NCI-H82 treated with DMSO at 0.1 percent for 48 hours (cell line): Measurements from ENCODE around the gene DELE1.

ENCODE experiments used
- DNase-seq: peaks from one replicate; lab custom pipeline; 2025; ENCODE audit not compliant: unreplicated experiment; lab: John Stamatoyannopoulos, UW

The DELE1 gene

DNA sequence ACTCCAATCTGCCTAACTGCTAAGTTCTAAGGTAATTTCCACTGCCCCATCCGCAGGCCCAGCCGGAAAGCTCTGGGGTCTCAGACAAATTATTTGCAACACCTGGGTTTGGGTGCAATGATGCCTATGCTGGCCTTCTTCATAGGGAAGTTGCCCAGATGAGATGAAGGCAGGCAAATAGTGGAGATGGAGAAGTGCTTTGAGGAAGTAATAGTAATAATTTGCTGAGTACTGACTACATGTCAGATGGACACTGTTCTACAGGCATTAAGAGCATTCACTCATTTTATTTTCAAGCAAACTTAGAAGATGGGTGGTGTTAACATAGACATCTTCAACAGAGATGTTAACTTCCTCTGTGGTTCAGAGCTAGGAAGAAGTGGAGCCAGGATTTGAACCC, 30.5 kb downstream of the DELE1 start:
- DNase-seq: no peak

DNA sequence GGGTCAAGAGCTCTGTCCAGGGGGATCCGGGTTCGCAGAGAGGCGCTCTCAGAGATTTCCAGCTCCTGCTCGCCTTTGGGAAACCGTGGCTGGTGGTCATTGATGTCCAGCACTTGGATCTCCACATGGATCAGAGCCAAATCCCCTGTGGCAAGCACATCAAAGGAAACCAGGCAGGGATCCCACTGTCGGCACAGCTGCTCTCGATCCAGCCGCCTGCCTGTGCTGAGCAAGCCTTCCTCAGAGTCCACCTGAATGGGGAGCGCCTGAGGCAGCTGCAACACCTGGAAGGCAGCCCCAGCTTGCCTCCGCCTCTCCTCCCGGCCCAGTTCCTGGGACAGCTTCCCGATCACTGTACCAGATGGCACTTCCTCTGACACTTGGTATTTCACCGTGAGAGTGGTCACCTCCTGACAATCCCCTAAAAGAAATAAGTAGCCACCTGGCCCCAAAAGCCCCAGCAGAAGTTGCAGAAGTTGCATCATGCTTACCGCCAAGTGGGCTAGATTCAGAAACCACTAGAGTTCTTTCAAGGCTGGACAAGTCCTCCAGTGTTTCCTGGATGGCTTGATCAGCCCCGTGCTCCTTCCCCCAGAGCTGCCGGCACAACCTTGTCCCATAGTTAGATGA, 33.8 kb downstream of the DELE1 start:
- no peak for DNase-seq

DNA sequence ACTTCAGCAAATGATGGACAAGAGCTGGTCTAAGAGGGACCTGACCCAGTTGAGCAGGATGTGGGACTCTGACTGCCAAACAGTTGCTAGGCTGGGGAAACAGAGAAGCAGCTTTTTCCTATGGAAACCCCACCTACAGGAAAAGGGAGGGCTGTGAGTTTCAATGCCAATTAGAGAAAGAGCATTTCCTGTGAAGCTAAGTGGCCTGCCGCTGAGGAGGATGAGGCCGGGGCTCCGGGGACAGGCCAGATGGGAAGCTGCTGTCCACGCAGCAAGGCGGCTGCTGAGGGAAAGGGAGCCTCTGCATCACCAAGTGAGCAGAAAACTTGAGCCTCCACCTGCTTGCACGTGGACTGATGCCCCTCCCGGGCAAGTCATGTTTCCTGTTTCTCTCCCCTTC, 34.4 kb downstream of the DELE1 start, which contains the start of gene PCDH12:
Gene PCDH12 (minus strand): TSS at position 90 of the 400 bp plus-strand sequence. CDS start 351 bp downstream, outside the sequence.
- no peak for DNase-seq

DNA sequence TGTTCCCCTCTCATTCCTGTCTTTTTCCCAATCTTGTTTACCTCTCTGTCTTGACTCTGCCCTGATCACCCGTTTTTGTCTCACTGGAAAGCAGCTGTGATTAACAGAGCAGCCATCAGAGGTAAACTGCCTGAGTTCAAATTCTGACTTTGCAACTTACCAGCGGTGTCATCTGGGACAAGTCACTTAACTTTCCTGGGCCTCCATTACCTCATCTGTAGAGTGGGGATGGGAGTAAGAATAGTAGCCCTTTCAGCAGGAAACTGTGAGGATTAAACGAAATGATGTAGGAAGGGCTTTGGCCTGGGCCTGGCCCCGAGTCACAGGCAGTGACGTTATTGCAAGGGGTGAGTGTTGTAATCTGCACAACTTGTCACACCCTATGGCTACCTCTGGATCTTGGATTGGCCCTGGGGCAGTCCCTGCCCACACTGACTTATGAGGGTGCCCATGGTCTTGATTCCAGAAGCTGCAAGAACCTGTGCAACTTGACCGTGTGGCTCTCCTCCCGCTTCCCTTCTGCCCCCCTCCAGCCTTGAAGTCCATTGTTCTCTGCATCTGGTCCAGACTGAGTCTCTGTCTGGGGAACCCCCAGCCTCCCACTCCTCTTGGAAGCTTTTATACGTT, 35.0 kb downstream of the DELE1 start:
- no peak for DNase-seq

DNA sequence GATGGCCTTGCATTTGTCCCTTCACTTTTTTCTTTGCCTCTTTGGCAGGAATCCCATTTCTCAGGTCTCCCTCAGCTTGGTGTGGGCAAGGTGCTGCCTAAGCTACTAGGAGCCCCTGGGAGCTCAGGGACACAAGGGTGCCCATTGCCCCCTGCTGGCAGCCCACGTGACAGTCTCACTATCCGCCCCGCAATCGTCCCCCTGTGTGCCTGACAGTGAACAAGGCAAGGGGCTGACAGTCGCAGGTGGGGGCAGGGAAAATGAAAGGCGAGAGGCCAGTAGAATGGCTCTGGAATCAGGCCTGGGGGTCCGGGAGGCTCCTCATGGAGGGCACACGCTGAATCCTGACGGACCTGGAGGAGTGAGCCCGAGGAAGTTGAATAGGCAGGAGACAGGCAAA, 36.3 kb downstream of the DELE1 start:
- DNase-seq: no peak

DNA sequence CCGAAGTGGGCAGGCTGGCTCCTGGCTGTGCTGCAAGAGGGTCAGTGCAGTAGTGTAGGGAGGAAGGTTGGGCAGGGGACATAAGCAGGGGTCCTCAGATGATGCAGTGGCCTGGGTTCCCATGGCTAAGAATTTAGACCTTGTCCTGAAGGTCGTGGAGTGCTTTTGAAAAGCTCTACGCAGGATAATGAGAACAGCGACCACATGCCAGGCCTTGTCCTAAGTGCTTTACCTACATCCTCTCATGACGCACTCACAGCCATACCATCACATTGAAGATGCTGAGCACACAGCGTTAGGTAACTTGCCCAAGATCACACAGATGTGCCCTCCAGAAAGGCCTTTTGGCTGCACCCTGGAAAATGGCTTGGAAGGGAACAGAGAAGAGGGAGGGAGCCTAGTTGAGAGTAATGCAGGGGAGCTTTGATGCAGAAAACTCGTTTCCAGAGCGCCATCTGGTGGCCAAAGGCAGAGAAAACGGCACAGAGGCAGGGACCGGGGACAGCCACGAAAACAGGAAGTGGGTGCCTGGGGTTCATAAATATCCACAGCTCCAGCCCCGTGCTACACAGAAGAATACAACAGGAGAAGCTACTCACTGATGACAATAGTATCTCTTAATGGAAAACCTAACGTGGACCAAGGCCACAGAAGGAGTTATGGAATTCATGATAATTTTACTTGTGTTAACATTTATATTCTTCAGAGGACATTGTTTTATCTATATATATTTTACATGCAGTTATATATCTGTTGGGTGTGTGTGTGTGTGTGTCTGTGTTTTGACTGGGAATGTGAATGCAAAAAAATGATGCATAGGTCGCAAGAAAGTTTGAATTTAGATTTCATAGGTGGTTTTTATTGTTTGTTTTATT, 37.0 kb downstream of the DELE1 start:
- peak; percentile 19 for DNase-seq

DNA sequence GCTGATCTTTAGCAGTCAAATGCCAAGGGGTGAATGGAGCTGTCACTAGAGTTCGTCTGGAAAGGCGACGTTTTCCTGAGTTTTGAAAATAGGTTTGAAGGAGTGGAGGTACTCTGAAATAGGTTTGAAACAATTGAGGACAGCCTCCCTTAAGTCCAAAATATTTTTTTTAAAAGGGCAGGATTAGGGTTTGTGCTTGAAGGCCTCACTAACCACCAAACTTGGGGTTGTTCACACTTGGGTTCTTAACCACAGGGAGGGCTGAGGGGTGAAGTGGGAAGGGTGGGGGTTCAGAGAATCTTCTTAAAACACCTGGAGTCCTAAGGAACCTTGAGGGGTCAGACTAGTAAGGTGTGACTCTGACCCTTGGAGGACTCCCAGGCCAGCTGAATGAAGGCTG, 37.8 kb downstream of the DELE1 start:
- no peak for DNase-seq

DNA sequence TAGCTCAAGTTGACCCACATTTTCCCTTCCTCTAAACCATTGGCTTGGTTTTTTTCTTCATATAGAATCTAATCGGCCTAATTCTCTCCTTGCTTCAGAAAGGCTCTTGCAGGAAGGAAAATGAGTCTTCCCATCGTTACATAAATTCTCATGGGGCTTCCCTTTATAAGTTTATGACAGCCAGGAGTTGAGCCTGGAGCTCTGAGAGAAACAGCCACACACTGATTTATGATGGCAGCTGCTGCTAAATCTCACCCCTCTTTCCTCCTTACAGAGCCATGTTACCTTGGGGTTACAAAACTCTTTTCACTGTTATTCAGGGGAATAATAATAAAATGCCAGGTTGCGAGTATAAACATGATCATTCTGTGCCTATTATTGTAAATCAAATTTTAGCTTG, 40.0 kb downstream of the DELE1 start:
- no peak for DNase-seq

DNA sequence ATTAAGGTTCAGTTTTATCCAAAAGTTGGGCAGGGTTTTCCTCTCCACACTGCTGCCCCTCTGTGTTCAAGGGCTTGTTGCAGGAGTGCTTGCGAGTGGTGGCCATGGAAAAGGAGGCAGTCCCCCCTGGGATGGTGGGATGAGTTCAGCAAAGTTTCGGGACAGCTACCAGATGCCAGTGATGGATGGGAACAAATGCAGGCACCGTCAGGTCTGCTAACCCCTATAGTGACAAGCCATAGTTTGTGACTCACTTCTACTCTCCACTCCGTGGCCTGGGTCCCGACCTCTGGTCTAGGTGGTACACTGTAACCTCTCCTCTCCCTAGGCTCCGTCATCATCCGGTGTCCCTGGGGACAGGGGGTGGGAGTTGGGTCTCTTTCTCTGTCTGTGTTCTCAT, 41.4 kb downstream of the DELE1 start:
- no peak for DNase-seq

DNA sequence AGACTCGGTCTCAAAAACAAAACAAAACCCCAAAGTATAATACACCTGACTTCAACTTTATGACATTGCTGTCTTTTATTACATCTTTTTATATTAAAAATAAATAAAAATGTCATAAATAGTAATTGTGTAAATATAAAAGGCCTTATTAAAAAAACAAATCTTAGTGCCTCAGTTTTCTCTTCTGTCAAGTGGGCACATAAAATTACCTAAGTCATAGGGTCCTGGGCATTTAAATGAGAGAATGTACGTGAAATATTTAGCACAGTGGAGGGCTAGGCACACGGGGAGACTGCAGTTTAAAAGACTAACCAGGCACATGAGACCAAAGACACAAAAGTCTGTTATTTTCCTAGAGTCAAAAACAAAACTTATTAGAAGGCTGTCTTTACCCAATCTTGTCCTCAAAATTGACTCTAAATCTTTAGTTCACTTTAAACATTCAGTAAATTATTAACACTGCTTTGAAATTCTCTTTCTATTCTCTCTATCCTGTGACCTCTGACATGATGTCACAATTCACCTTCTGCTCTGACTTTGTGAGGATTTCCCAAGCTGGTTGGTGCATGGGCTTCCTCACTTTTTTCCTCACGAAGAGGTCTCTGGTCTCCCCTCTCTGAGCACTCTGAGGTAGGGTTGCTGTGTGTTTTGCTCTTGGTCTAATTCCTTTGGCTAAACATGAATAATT, 42.7 kb downstream of the DELE1 start:
- DNase-seq: no peak

DNA sequence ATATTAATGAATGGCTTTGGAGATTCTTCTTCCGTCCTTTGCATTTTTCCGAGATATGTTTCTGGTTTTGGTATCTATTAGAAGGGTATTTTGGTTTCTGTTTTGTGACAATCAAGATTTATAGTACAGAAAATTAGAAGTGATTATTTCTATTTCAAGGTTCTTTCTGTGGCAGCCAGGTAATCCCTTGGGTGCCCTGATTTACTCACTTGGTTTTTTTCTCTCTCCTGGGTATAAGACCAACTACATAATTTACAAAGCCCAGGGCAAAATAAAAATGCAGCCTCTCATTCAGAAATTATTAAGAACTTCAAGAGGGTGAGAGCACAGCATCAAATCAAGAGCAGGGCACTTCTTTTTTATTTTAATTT, 43.3 kb downstream of the DELE1 start:
- no peak for DNase-seq

DNA sequence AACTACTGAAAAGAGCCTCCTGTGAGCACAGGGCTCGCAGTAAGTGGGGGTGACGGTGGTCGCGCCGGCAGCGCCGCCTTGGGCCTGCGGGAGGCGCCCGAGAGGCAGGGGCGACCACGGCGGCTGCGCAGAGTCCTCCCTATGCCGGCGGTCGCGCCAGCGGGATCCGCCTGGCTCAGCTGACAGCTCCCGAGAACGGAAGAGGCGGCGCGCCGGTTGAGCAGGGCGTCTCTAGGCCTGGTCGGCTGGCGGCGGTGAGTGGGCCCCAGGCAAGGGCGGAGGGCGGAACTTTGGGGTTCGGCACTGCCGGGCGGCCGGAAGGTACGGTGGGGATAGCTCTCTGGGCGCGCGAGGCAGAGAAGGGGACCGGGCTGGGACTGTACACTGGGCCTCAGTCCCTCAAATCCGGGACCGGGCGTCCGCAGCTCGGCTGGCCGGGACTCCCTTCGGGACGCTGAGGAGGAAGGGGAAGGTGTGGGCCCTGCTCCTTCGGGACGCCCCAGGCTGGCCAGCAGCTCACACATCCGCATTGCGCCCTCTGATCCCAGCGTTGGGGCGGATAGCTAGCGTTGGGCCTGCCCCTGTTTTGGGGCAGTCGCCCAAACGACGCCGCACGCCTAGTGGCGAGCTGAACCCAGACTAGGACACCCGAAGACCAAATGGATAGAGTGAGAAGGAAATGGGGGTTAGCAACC, 45.4 kb downstream of the DELE1 start, which contains the start of gene RNF14:
Gene RNF14 (plus strand): TSS at position 192 of the 695 bp plus-strand sequence. CDS start 4,484 bp downstream, outside the sequence.
- DNase-seq: peak; percentile 49

DNA sequence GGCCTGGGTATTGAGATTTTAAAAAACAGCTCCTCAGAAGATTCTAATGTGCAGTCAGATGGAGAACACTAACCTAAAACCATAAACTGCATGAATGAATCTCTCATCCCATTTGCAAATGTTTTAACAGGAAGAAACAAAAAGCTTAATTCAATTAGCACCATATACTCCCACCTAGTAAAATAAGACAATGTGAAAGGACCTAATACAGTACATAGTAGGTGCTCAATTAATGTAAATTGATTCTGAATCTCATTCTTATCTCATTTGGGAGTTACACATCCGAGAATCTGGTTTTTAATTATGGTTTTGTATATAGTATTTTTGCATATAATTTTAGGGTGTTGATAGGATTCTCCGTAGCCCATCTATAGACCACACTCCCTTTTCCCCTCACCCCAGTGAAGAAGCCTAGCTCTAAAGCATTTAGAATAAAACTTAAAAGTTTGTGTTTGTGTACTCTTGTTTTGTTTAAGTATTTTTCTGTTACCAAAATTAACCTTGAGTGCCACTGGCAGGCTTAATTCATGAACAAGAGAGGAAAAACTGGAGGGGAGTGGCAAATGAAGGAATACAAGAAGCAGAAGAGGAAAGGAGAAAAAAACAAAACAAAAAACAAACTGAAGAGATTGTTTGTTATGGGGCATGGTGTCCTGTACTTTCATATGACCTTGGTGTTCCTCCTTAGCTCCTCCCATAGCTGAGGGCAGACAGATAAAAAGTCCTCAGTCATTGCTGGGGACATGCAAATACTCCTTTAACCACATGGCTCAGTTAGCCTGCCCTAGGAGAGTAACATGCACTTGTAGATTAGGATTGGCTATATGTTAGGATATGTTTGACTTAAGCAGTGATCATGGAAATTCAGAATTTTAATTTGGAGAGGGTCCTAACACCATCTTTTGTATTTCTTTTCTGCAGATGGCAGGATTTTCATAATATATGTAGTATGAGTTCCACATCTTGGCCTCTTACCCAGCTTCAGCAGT, 46.4 kb downstream of the DELE1 start:
- DNase-seq: no peak

DNA sequence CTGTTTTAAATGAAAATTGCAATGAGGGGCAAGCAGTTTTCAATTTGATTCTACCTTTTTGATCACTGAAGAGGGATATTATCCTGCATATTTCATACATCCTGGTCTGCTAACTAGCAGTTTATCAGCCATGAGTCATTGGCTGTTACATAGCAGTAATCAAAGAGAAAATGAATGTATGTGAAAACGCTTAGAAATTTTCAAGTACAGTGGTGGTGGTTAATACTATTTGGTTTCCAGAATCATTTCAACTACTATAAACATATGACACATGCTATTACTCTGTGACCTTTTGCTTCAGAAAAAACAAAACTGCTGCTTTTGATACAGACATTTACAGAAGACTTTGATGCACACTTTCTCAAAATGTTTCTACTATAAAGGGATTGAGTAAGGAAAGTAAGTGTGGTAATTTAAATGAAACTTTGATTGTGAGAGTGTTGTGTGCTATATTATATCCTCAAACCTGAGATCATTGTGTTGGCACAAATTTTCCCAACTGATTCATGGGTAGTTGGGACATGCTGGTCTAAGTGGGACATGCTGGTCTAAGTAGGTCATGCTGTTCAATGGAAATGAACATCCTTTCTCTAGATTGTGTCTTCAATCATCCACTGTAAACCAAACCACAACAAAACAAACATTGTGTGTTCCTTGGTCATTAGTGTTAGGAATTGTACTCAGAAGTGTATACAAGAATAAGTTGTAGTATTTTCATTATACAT, 50.4 kb downstream of the DELE1 start:
- no peak for DNase-seq

DNA sequence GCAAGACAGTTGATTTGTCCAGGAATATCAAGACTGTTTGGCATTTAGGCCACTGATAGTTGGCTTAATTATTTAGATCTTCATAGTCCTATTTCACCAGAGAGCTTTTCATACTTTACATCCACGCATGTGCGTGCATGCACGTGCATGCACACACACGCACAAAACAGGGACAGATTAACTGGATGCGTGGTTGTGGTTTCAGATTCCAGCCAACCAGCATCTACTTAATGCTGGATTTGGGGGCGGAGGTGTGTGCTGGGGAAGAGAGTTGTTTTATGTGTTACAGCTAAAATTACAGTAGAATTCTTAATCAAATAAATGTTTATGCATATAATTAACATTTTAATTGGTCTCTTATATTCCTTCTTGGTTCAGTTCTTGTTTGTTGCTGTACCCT, 52.5 kb downstream of the DELE1 start:
- no peak for DNase-seq

DNA sequence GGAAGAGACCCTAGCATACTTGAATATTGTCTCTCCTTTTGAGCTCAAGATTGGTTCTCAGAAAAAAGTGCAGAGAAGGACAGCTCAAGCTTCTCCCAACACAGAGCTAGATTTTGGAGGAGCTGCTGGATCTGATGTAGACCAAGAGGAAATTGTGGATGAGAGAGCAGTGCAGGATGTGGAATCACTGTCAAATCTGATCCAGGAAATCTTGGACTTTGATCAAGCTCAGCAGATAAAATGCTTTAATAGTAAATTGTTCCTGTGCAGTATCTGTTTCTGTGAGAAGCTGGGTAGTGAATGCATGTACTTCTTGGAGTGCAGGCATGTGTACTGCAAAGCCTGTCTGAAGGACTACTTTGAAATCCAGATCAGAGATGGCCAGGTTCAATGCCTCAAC, 54.7 kb downstream of the DELE1 start:
- no peak for DNase-seq

DNA sequence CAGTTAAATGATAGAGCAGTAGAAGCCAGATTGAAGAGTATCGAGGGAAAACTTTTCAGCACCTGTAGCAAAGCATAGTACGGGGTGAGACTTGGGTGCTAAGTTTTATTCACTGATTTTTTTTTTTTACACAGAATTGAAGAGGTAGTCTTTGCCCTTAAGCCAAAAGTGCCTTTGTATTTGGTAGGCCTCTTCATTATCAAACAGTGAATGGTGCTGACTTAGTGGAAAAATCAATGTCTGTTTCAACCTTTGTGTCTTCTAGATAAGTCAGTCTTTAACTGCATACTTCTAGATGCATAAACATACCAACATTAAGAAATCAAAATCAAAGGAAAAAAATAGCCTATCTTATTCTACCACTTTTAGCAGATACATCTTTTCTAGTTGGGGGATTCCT, 59.0 kb downstream of the DELE1 start:
- no peak for DNase-seq

DNA sequence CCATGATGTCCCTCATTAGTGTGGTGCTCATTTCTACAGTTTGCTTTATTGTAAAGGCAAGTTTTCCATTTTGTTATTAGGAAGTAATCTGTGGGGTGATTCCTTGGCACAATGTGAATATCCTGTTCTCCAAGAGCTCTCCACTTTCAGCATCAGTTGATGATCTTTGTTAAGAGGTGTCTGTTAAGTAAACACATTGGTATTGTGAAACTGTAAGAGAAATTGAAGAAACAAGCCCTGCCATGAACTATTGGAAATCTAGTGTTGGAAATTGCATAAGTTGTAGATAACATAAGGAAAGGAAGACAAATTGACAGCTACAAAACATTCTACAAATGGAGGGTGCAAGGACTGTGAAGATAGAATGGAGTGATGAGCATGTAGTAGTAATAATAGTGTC, 62.4 kb downstream of the DELE1 start:
- DNase-seq: no peak

DNA sequence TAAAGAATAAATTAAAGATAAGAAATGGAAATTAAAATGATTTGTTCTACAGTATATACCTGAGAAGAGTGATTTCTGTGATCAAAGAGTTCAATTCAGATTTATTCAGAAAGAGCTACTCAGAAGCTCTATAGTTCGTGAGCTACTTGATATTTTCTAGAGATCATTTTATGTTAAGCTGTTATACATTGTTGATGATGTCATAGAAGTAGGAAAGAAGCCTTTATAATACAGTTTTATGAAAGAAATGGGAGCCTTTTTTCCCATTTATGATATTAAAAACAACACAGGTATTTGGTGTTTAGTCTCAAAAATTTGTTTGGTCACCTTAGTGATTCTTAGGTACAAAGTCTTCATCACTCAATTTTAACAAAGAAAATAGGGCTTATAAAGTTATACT, 66.0 kb downstream of the DELE1 start:
- no peak for DNase-seq
